ENCODE measurements around the gene CYP26B1.

Gene CYP26B1

DNA sequence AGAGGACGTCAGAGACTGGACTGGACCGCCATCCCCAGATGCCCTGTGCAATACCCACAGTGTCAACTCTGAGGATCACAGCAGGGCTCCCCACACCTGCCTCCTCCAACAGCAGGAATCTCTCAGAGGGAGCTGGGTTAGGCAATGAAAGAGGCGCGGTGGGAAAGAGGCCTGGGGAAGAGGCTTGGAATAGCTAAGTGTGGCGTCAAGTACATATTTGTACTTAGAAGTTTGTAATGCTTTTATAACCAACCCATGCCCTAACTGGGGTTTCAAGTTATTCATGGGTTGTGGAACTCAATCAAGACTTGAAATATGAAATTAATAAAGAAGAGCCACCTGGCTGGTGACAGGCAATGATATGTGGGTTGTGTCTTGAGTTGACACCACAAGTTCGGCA lies 28.7 kb downstream of the CYP26B1 start:
- no peaks in the 10 kb centered on the region for H3K36me3 Mint-ChIP-seq
- H3K9me3 Mint-ChIP-seq: no peaks in the 10 kb centered on the region
- H3K4me3 Mint-ChIP-seq: no peak overlapping the region
- H3K27ac Mint-ChIP-seq: no peak overlapping the region
- CTCF ChIA-PET: no interaction called here
- H3K4me1 Mint-ChIP-seq: no peaks in the 10 kb centered on the region
- no peaks in the 10 kb centered on the region for H3K27me3 Mint-ChIP-seq
- DNase-seq: peak; percentile 5

DNA sequence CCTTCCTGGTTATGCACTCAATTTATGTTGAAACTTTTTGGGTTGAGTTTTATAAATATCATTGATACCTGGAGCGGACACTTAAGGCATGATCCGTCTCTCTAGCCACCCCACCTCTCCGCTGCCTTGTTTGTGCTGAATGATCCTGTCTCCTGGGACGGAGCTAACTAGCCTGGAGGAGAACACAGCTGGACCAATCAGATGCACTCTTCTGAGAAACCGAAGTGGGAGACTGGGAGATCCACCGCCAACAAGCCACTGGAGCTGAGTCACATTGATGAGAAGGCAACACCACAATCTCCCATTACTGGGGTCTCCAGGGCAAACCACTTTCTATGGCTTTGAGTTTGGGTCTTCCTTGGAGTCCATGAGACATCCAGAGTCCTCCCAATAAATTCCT lies 29.3 kb downstream of the CYP26B1 start:
- Mint-ChIP-seq H3K27ac (no peak overlapping the region), H3K36me3 (no peaks in the 10 kb centered on the region), H3K27me3 (no peaks in the 10 kb centered on the region), H3K4me3 (no peak overlapping the region), H3K4me1 (no peaks in the 10 kb centered on the region), H3K9me3 (no peaks in the 10 kb centered on the region)
- CTCF ChIA-PET: no interaction called here
- DNase-seq: peak; percentile 5

DNA sequence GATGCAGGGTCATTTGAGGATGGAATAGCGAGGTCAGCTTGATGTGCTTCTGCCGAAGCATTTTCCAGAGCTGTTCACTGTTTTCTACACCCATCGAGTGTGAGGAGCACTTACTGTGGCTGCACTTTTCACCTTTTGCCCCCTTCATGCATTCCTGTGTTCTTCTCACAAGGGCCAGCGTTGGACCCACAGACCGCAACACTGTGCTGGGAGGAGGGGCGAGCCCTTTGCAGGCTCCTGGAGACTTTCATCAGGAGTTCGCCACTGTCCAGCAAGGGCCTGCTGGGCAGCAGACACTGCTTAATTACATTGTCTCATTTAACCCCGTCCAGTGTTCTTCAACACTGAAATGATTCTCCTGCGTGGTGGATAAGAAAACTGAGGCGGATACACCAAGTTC lies 29.9 kb downstream of the CYP26B1 start:
- H3K9me3 Mint-ChIP-seq: no peaks in the 10 kb centered on the region
- CTCF ChIA-PET: no interaction called here
- no peaks in the 10 kb centered on the region for H3K27me3 Mint-ChIP-seq

DNA sequence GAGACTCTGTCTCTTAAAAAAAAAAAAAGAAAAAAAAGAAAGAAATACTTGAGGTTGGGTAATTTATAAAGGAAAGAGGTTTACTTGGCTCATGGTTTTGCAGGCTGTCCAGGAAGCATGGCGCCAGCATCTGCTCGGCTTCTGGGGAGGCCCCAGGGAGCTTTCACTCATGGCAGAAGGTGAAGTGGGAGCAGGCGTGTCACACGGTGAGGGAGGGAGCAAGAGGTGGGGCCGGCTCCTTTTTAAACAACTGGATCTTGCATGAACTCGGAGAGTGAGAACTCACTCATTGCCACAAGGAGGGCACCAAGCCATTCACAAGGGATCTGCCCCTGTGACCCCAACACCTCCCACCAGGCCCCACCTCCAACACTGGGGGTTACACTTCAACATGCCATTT lies 30.6 kb downstream of the CYP26B1 start:
- no peaks in the 10 kb centered on the region for H3K4me1 Mint-ChIP-seq
- H3K9me3 Mint-ChIP-seq: no peaks in the 10 kb centered on the region
- H3K27me3 Mint-ChIP-seq: no peaks in the 10 kb centered on the region
- no peaks in the 10 kb centered on the region for H3K36me3 Mint-ChIP-seq
- DNase-seq: no peak
- H3K27ac Mint-ChIP-seq: no peak overlapping the region
- H3K4me3 Mint-ChIP-seq: no peak overlapping the region
- CTCF ChIA-PET: no interaction called here

More for the DNA sequence above, 29.9 kb downstream of the CYP26B1 start:
- Mint-ChIP-seq H3K27ac (no peak overlapping the region), H3K4me1 (no peaks in the 10 kb centered on the region), H3K4me3 (no peak overlapping the region), H3K36me3 (no peaks in the 10 kb centered on the region)
- peak; percentile 1 for DNase-seq

DNA sequence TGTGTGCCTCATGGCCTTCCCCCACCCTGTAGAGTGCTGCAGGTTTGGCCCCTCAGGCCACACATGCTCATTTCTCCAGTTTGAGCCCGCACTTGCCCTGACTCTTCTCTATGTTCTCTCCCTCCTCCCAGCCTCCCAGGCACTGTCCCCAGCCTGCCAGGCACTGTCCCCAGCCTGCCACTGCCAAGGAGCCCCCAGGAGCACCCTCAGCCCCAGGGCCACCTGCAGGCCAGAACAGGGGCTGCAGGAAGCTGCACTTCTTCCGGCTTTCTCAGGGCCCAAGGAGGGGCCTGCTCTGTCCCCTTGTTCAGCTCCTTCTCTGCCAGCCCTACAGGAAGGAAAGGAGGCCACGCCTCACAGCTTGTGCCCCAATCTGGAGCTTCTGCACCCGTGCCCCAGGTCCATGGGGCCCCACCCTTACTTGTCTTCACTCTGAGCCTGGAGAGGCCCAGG lies 31.6 kb downstream of the CYP26B1 start:
- no peaks in the 10 kb centered on the region for H3K4me1 Mint-ChIP-seq
- H3K9me3 Mint-ChIP-seq: no peaks in the 10 kb centered on the region
- H3K36me3 Mint-ChIP-seq: no peaks in the 10 kb centered on the region
- H3K27me3 Mint-ChIP-seq: no peaks in the 10 kb centered on the region
- no peak overlapping the region for H3K4me3 Mint-ChIP-seq
- CTCF ChIA-PET: no interaction called here
- peak; percentile 15 for DNase-seq
- H3K27ac Mint-ChIP-seq: no peak overlapping the region

DNA sequence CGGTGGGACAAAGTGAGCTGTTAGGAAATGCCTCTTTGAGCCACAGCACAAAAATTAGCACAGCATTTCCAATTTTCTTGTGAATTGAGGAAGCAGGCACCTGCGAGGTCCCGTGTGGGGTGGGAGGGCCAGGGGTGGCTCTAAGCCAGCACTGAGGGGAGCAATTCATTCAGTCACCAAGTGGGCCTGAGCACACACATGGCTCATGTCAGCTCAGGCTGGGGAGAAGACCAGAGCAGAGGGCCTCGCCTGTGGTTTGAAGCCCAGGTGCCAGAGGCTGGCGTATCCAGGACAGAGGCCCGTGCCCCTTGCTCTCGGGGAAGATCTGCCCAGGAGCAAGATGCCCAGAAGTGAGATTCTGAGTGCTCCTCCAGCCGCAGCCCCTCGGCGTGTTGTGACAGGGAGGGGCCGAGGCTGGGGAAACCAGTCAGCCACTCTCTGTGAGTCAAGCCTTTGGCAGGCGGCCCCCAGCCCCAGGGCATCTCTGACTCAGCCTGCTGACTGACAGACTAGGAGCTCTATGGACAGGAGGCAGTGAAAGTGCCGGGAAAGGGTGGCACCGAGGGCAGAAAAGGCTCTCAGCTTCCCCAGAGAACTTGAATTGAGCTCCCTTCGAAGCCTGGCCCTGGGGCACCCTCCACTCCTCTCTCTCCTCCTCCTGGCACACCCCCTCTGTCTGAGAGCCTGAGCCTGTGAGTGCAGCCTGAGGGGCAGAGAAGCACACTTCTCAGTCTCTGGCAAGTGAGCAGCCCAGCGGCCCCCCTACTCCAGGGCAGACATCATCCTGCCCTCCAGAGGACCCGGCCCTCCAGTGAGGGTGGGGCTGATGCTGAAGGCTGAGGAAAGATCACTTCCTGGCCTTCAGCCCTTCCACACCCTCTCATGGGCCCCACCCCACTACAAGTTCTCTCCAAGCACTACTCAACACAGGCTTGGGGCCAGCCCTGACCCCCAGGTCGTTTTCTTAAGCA lies 32.3 kb downstream of the CYP26B1 start:
- CTCF ChIA-PET: no interaction called here
- H3K27ac Mint-ChIP-seq: no peak overlapping the region
- H3K4me3 Mint-ChIP-seq: no peak overlapping the region
- no peaks in the 10 kb centered on the region for H3K36me3 Mint-ChIP-seq
- DNase-seq: peak; percentile 11
- H3K9me3 Mint-ChIP-seq: no peaks in the 10 kb centered on the region
- no peaks in the 10 kb centered on the region for H3K27me3 Mint-ChIP-seq
- H3K4me1 Mint-ChIP-seq: no peaks in the 10 kb centered on the region

DNA sequence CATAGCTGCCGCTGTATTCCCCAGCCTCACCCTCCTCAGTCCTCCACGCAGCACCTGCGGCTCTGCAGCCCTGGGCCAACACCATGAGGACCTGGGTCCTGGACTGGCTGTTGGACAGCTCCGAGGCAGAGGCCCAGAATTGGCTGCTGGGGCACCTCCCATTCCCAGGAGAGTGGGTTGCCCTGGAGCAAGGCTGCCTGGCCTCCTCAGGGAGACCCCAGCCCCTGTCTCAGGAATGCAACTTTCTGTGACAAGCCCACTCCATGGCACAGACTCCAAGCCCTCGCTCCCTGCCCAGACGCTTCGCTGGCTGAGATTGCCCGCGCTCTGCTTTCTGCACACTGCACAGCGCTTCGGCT lies 33.0 kb downstream of the CYP26B1 start:
- Mint-ChIP-seq H3K27me3 (peaks cover 3% of the 10 kb centered on the region), H3K4me1 (no peaks in the 10 kb centered on the region), H3K27ac (no peak overlapping the region), H3K9me3 (no peaks in the 10 kb centered on the region), H3K36me3 (no peaks in the 10 kb centered on the region), H3K4me3 (no peak overlapping the region)
- peak; percentile 3 for DNase-seq
- CTCF ChIA-PET: no interaction called here

DNA sequence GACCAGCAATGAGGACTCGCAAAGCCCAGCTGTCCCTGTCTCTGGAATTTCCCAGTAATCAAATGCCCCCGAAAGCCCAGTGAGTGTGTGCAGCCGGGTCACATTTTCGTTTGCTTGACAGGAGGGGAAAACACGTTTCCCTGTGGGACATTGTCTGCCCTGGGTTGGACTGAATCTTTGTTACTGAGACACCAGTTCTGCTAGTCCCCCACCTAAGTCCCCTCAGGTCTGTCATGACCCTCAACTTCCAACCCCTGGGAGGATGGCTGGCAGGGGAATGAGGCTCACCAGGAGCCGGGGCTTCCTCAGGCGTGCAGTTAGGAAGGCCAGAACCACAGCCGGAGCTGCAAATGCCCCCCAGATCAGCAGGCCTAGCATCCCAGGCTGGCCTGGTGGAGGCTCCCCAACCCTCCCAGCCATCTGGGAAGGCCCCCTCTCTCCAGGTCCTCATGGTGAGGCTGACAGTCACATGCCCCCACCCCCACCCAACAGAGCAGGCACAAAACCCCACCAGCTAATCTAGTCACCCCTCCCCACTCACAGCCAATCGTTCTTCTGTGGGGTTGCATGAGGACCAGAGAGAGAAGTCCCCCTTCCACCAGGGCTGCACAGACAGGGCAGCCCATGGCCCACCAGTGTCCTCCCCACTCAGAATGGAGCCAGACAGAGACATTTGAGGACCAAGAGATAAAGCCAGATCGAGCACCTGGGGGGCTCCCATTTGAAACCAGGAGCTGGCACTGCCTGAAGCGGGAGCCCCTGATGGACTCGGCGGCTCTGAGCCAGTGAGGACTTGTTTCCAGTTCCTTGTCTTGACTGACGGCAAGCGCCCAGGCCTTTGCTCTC lies 33.6 kb downstream of the CYP26B1 start:
- Mint-ChIP-seq H3K36me3 (no peaks in the 10 kb centered on the region), H3K27me3 (peaks cover 7% of the 10 kb centered on the region), H3K4me3 (no peak overlapping the region), H3K27ac (no peak overlapping the region), H3K4me1 (no peaks in the 10 kb centered on the region), H3K9me3 (no peaks in the 10 kb centered on the region)
- CTCF ChIA-PET: no interaction called here
- DNase-seq: peak; percentile 8

DNA sequence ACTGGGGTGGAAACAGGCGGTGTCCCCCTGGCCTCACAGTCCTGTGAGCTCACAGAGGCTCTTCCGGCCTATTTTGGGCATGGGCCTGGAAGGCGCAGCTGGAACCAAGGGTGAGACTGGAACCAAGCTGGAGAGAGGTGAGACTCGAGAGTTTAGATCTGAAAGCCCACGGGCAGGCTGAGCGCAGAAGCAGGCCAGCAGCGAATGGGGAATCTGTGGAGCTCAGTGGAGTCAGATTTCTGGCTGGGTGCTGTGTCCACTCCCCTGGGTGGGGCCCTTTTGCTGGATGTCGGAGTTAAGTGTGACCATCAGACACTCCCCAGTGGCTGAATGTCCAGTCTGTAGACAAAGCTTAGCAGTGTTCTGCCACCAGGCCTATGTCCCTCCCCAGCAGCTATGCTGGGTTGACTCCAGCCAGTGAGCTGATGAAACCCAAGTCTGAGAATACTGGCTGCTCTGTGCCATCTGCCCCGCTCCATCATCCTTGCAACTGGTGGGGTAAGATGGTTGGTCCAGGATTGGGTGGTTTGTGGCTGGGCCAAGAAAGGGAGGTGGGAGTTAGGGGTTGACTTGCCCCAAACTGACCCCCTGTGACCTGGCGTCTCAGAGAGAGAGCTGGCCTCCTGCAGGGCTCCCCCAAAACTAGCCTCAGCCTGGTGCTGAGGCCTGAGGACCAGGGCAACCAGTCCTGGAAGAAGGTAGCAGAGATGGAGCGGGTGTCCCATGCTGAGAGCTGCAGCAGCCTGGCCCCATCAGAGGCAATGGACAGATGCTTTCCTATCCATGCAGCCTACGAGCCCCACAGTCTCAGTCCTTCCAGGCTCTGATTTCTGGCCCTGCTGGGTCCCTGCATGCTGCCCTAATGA lies 34.4 kb downstream of the CYP26B1 start:
- CTCF ChIA-PET: no interaction called here
- Mint-ChIP-seq H3K27me3 (peaks cover 9% of the 10 kb centered on the region), H3K4me1 (no peaks in the 10 kb centered on the region), H3K36me3 (no peaks in the 10 kb centered on the region), H3K4me3 (no peak overlapping the region), H3K9me3 (no peaks in the 10 kb centered on the region), H3K27ac (no peak overlapping the region)
- peak; percentile 4 for DNase-seq

DNA sequence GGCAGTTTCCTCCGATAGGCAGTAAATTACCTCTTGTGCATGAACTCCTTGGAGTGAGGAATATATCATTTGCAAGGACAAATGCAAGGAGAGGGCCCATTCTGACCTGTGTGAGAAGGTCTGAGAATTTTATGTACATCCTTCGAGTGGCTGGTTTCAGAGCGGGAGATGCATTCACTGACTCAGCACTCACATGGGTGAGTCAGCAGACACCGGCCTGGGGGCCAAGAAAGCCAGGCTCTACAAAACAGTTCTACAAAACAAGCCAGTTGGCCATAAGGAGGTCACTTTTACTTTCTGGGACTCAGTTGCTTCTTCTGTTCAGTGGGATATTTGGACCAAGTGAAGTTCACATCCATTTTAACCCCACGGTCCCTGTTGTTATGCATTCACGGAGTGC lies 35.3 kb downstream of the CYP26B1 start:
- CTCF ChIA-PET: no interaction called here
- DNase-seq: peak; percentile 5
- Mint-ChIP-seq H3K27me3 (peaks cover 9% of the 10 kb centered on the region), H3K4me3 (no peak overlapping the region), H3K27ac (no peak overlapping the region), H3K4me1 (no peaks in the 10 kb centered on the region), H3K9me3 (no peaks in the 10 kb centered on the region), H3K36me3 (no peaks in the 10 kb centered on the region)

DNA sequence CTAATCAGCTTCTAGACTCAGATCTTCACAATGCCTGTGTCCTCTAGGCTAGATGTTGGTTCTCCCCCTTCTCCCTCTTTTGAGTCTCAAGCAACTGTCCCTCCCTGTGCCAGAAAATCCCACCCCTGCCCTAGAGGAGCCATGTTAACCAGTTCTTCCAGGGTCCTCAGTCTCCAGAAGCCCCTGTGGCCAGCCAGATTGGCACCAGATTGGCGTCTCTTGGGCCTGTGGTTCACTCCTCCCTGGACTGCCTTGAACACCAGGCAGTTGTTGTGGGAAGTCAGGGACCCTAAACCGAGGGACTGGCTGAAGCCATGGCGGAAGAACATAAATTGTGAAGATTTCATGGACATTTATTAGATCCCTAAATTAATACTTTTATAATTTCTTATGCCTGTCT lies 36.6 kb downstream of the CYP26B1 start:
- Mint-ChIP-seq H3K4me3 (no peak overlapping the region), H3K4me1 (no peaks in the 10 kb centered on the region), H3K36me3 (no peaks in the 10 kb centered on the region), H3K27me3 (peaks cover 9% of the 10 kb centered on the region), H3K27ac (no peak overlapping the region), H3K9me3 (no peaks in the 10 kb centered on the region)
- no peak for DNase-seq
- CTCF ChIA-PET: no interaction called here

DNA sequence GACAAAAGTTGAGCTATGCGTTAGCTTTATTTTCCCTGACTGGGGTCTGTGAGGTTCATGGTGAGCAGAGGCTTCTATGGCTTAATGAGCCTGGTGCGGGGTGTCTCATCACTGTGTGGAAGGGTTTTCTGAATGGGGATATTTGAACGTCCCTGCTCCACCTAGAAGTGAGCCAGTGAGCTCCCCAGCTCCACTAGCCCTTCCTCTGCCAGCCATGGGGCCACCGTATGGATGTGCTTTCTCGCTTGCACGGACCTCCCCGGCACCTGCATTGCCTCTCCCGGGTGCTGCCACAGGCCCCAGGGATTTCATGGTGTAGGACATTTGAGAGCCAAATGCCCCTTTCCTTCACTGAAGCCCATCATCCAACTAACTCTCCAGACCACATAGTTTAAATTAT lies 37.8 kb downstream of the CYP26B1 start:
- H3K4me1 Mint-ChIP-seq: no peaks in the 10 kb centered on the region
- CTCF ChIA-PET: no interaction called here
- no peaks in the 10 kb centered on the region for H3K36me3 Mint-ChIP-seq
- H3K27ac Mint-ChIP-seq: no peak overlapping the region
- peak; percentile 7 for DNase-seq
- no peaks in the 10 kb centered on the region for H3K9me3 Mint-ChIP-seq
- no peak overlapping the region for H3K4me3 Mint-ChIP-seq
- peaks cover 9% of the 10 kb centered on the region for H3K27me3 Mint-ChIP-seq

DNA sequence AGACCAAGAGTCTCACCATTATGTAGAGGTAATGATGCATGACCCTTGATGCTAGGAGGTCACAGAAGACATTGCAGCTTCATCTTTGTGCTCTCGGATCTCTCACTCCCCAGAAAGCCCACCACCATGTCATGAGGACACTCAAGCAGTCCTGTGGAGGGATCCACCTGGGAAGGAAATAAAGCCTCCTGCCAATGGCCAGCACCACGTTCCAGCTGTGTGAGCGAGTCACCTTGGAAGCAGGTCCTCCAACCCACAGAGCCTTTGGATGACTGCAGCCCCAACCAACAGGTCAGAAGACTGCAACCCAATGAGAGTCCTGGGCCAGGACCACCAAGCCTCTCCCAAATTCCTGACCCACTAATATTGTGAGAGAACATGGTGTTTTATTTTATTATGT lies 38.4 kb downstream of the CYP26B1 start:
- DNase-seq: peak; percentile 7
- no peaks in the 10 kb centered on the region for H3K36me3 Mint-ChIP-seq
- peaks cover 9% of the 10 kb centered on the region for H3K27me3 Mint-ChIP-seq
- no peak overlapping the region for H3K27ac Mint-ChIP-seq
- no peaks in the 10 kb centered on the region for H3K4me1 Mint-ChIP-seq
- CTCF ChIA-PET: no interaction called here
- no peak overlapping the region for H3K4me3 Mint-ChIP-seq
- no peaks in the 10 kb centered on the region for H3K9me3 Mint-ChIP-seq

DNA sequence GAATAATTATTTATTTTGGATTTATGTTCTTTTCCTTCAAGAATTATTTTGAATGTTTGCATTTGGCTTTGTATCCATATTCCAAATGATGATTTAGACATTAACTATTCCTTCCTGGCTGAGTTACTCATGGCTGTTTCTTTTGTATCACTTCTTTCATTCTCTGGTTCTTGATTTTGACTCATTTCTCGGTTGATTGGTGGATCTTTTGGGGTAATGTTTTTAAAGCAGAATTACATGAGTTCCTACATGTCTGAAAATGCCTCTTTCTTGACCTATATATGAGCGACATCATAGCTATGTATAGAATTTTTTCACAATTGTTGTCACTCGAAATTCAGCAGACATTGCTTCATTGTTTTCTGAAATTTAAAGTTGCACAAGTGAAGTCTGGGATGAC lies 39.5 kb downstream of the CYP26B1 start:
- Mint-ChIP-seq H3K36me3 (no peaks in the 10 kb centered on the region), H3K27ac (no peak overlapping the region), H3K4me1 (no peaks in the 10 kb centered on the region), H3K4me3 (no peak overlapping the region), H3K27me3 (peaks cover 9% of the 10 kb centered on the region), H3K9me3 (no peaks in the 10 kb centered on the region)
- CTCF ChIA-PET: no interaction called here
- DNase-seq: no peak

Data from activated naive CD4-positive, alpha-beta T cell treated with anti-CD3 and anti-CD28 coated beads, Interleukin-2, amount 10 ng/mL, durations not matched to agents 7 days and 5 days (primary cell).